ENCODE results near the gene OR6C4.
"Not testable (repeated sequence)": the region's sequence is repeated elsewhere in the genome, so short reads cannot be mapped to it uniquely, and the experiment has no call there.

OR6C4 gene

GRCh38 chr12:55549302-55549701 lies at the start of gene OR6C4:
Gene OR6C4 (plus strand): TSS chr12:55549602. CDS start chr12:55551227, 1,625 bp downstream.
- no peak for DNase-seq (ENCODE audit: low read depth in 1 of 2, low spot score in 1 of 2)

- DNase-seq (ENCODE audit: low read depth in 1 of 2, low spot score in 1 of 2): no peak
Observed at GRCh38 chr12:55499810-55500252, 49.6 kb upstream of the OR6C4 start.

GRCh38 chr12:55501601-55502000 lies 47.8 kb upstream of the OR6C4 start:
- DNase-seq (ENCODE audit: low read depth in 1 of 2, low spot score in 1 of 2): no peak

GRCh38 chr12:55515696-55516095 lies 33.7 kb upstream of the OR6C4 start:
- DNase-seq (ENCODE audit: low read depth in 1 of 2, low spot score in 1 of 2): no peak

GRCh38 chr12:55516391-55516790 lies 33.0 kb upstream of the OR6C4 start:
- DNase-seq (ENCODE audit: low read depth in 1 of 2, low spot score in 1 of 2): no peak

GRCh38 chr12:55548235-55548634 lies 1.2 kb upstream of the OR6C4 start:
- not testable (repeated sequence) for DNase-seq (ENCODE audit: low read depth in 1 of 2, low spot score in 1 of 2)

- DNase-seq (ENCODE audit: low read depth in 1 of 2, low spot score in 1 of 2): no peak
Observed at GRCh38 chr12:55548756-55549155, 646 bp upstream of the OR6C4 start.

- DNase-seq (ENCODE audit: low read depth in 1 of 2, low spot score in 1 of 2): no peak
Observed at GRCh38 chr12:55554296-55554695, 4.9 kb downstream of the OR6C4 start.

- not testable (repeated sequence) for DNase-seq (ENCODE audit: low read depth in 1 of 2, low spot score in 1 of 2)
Observed at GRCh38 chr12:55570060-55570459, 20.7 kb downstream of the OR6C4 start.

- DNase-seq (ENCODE audit: low read depth in 1 of 2, low spot score in 1 of 2): not testable (repeated sequence)
Observed at GRCh38 chr12:55570689-55571088, 21.3 kb downstream of the OR6C4 start.

GRCh38 chr12:55572168-55572567 lies 22.8 kb downstream of the OR6C4 start, which contains the start of gene OR2AP1:
Gene OR2AP1 (plus strand): TSS chr12:55572468. CDS start chr12:55574415, 1,947 bp downstream.
- no peak for DNase-seq (ENCODE audit: low read depth in 1 of 2, low spot score in 1 of 2)

- no peak for DNase-seq (ENCODE audit: low read depth in 1 of 2, low spot score in 1 of 2)
Observed at GRCh38 chr12:55582066-55582465, 32.7 kb downstream of the OR6C4 start.

GRCh38 chr12:55585817-55586216 lies 36.4 kb downstream of the OR6C4 start:
- DNase-seq (ENCODE audit: low read depth in 1 of 2, low spot score in 1 of 2): no peak

- not testable (repeated sequence) for DNase-seq (ENCODE audit: low read depth in 1 of 2, low spot score in 1 of 2)
Observed at GRCh38 chr12:55590152-55590551, 40.8 kb downstream of the OR6C4 start.

Measured in activated CD4-positive, alpha-beta T cell treated with anti-CD3 and anti-CD28 coated beads, Interleukin-2, amount 50 U/mL, for 24 hours (primary cell).